ENCODE measurements around the gene NEDD4L. TPM values are rescaled to one million over a fixed set of nuclear protein-coding genes. Genes with fewer than 3 reads are reported as not detected.

NEDD4L gene
- total RNA-seq, 1 donor from 2014 or later: 41.4 TPM

- H3K4me3 Mint-ChIP-seq: no peak overlapping the region
- DNase-seq (ENCODE audit: low read depth, low spot score): no peak
- no peaks in the 10 kb centered on the region for H3K27me3 Mint-ChIP-seq (ENCODE audit: low read depth)
- TF ChIP-seq CTCF (conservative IDR thresholded peaks at IDR 0.05): no peak
- H3K9me3 Mint-ChIP-seq: peaks cover 13% of the 10 kb centered on the region
- H3K36me3 Mint-ChIP-seq (ENCODE audit: low read depth): peaks cover 6% of the 10 kb centered on the region
- H3K4me1 Mint-ChIP-seq: no peaks in the 10 kb centered on the region
- no peak overlapping the region for H3K27ac Mint-ChIP-seq (ENCODE audit: unreplicated experiment)
Measured at GRCh38 chr18:58013241-58014211, 30.5 kb upstream of the NEDD4L start.

- Mint-ChIP-seq H3K36me3 (ENCODE audit: low read depth) (peaks cover 6% of the 10 kb centered on the region), H3K27me3 (ENCODE audit: low read depth) (no peaks in the 10 kb centered on the region), H3K27ac (ENCODE audit: unreplicated experiment) (no peak overlapping the region), H3K4me1 (no peaks in the 10 kb centered on the region), H3K4me3 (no peak overlapping the region), H3K9me3 (peaks cover 13% of the 10 kb centered on the region)
- no peak for DNase-seq (ENCODE audit: low read depth, low spot score)
- TF ChIP-seq CTCF (conservative IDR thresholded peaks at IDR 0.05): no peak
Measured at GRCh38 chr18:58015065-58015780, 28.8 kb upstream of the NEDD4L start.

GRCh38 chr18:58017267-58017666 is 26.8 kb upstream of the NEDD4L start:
- DNase-seq (ENCODE audit: low read depth, low spot score): no peak
- Mint-ChIP-seq H3K4me1 (no peaks in the 10 kb centered on the region), H3K9me3 (peaks cover 13% of the 10 kb centered on the region), H3K27ac (ENCODE audit: unreplicated experiment) (no peak overlapping the region), H3K27me3 (ENCODE audit: low read depth) (no peaks in the 10 kb centered on the region), H3K4me3 (no peak overlapping the region), H3K36me3 (ENCODE audit: low read depth) (peaks cover 6% of the 10 kb centered on the region)
- TF ChIP-seq CTCF (conservative IDR thresholded peaks at IDR 0.05): no peak

GRCh38 chr18:58020567-58021107 is 23.4 kb upstream of the NEDD4L start:
- H3K4me3 Mint-ChIP-seq: no peak overlapping the region
- DNase-seq (ENCODE audit: low read depth, low spot score): no peak
- no peak overlapping the region for H3K27ac Mint-ChIP-seq (ENCODE audit: unreplicated experiment)
- TF ChIP-seq CTCF (conservative IDR thresholded peaks at IDR 0.05): no peak
- peaks cover 23% of the 10 kb centered on the region for H3K4me1 Mint-ChIP-seq
- H3K36me3 Mint-ChIP-seq (ENCODE audit: low read depth): peaks cover 6% of the 10 kb centered on the region
- H3K9me3 Mint-ChIP-seq: peaks cover 10% of the 10 kb centered on the region
- no peaks in the 10 kb centered on the region for H3K27me3 Mint-ChIP-seq (ENCODE audit: low read depth)

GRCh38 chr18:58021504-58021903 is 22.5 kb upstream of the NEDD4L start:
- Mint-ChIP-seq H3K36me3 (ENCODE audit: low read depth) (no peaks in the 10 kb centered on the region), H3K9me3 (peaks cover 3% of the 10 kb centered on the region), H3K4me1 (peaks cover 30% of the 10 kb centered on the region), H3K27ac (ENCODE audit: unreplicated experiment) (no peak overlapping the region), H3K4me3 (no peak overlapping the region), H3K27me3 (ENCODE audit: low read depth) (no peaks in the 10 kb centered on the region)
- DNase-seq (ENCODE audit: low read depth, low spot score): no peak
- TF ChIP-seq CTCF (conservative IDR thresholded peaks at IDR 0.05): no peak
